Peyer's patch (tissue), 4 donors: ENCODE data around the gene NLRP6.
"Not testable (repeated sequence)": the region's sequence is repeated elsewhere in the genome, so short reads cannot be mapped to it uniquely, and the experiment has no call there.

Experiments
- CTCF ChIP-seq, 6 experiments: fragments of 450-650 bp in 4 of 6; fragments of 200-600 bp in 2 of 6; sonication (generic) in 1 of 6; IDR thresholded peaks; one replicate each; pipeline ENCODE4 v1.5.1; 2017 to 2019; ENCODE audit warnings: antibody characterized with exemption in 6 of 6, mild to moderate bottlenecking in 3 of 6, moderate library complexity in 1 of 6
- POLR2A ChIP-seq, 2 donors: fragments of 450-650 bp; IDR thresholded peaks; one replicate each; pipeline ENCODE4 v1.5.1; 2017; ENCODE audit warnings: antibody characterized with exemption in 2 of 2, mild to moderate bottlenecking in 2 of 2, moderate library complexity in 2 of 2

- TF ChIP-seq CTCF, POLR2A (IDR thresholded peaks at IDR 0.05): not testable (repeated sequence)
These were observed 30.8 kb downstream of the NLRP6 start for GRCh38 chr11:308740-309665.
